SU-DHL-6 (cell line): ENCODE results near the gene ARHGAP29.

ENCODE experiments used
- CTCF ChIP-seq: fragments of 200-600 bp; sonication (generic); IDR thresholded peaks from one replicate; pipeline ENCODE4 v1.5.1; 2017; ENCODE audit warnings: antibody characterized with exemption, mild to moderate bottlenecking, low read length, moderate library complexity; ENCODE audit not compliant: insufficient read depth, poor library complexity, severe bottlenecking
- EZH2phosphoT487 ChIP-seq: fragments of 200-600 bp; sonication (generic), shearing (Covaris generic); conservative IDR thresholded peaks from 2 replicates; pipeline ENCODE4 v1.6.1; 2018; ENCODE audit warnings: mild to moderate bottlenecking, antibody characterized with exemption, low read length, moderate library complexity, mixed read lengths

DNA sequence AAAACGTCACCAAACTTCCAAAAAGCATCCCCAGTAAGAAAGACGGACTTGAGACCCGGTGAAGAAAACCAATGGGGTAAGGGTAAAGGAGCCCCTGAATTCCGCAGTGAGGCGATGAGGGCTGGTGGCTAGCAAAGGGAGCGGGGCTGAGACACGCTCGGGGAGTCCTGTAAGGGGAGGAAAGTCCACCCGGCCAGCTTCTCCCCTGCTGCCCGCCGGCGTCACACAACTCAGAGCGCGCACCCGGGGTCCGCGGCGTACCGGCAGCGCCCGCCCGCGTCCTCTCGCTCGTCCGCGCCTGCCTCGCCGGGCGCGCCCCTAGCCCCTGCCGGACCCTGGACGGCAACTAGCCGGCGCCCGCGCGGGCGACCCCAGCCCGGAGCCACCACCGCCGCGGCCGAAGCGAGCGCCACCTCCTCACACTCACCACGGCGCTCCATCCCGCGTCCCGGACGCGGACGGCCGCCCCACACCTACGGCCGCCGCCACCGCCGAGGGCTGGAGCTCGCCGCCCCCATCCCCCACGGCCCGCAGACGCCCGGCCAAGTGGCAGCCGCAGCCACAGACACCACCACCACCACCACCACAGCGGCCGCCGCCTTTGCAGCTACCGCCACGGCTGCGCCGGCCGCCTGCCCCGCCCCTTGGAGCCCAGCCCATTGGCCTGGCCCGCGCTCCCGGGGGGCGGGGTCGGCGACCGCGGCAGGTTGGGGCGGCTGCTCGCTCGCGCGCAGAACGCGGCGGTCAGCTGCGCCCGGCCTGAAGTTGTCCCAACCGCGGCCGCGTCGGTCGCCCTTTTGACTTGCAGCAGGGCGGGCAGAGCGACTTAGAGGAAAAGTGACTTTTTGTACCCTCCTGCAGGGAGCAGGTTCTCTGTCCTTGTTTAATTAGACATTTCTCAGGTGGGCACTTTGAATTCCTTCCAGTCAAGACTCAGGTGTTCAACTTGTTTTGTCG, 10.0 kb upstream of the ARHGAP29 start:
- TF ChIP-seq CTCF, result no peak
- no peak for TF ChIP-seq EZH2phosphoT487
